SK-N-SH treated with all-trans-retinoic acid at 6 μM for 48 hours (cell line): ENCODE results near the gene KRT76.

Source experiments
- ATAC-seq: fragments of 200-7000 bp; cut with Tn5 transposase; 3 replicates; pipeline ENCODE4 v1.9.1; 2020; ENCODE audit warnings: mild to moderate bottlenecking, moderate library complexity
- ARNTL ChIP-seq: fragments of 450-650 bp; formaldehyde crosslinking; IDR thresholded peaks from 2 replicates; pipeline ENCODE4 v1.5.0; 2020; ENCODE audit warnings: low read depth, mild to moderate bottlenecking, moderate library complexity, borderline replicate concordance
- BACH2 ChIP-seq: fragments of 250-450 bp; sonication (Bioruptor Pico); IDR thresholded peaks from 2 replicates; pipeline ENCODE4 v1.9.0; 2021; ENCODE audit warnings: mild to moderate bottlenecking, borderline replicate concordance
- CSDC2 ChIP-seq: fragments of 250-450 bp; sonication (Bioruptor Pico); IDR thresholded peaks from 2 replicates; pipeline ENCODE4 v1.5.0; 2020; ENCODE audit warnings: mild to moderate bottlenecking, moderate library complexity
- ESRRG ChIP-seq: fragments of 250-450 bp; sonication (Bioruptor Pico); IDR thresholded peaks from 2 replicates; pipeline ENCODE4 v1.6.1; 2021; ENCODE audit warnings: mild to moderate bottlenecking
- ISL1 ChIP-seq: fragments of 250-450 bp; sonication (Bioruptor Pico); IDR thresholded peaks from 2 replicates; pipeline ENCODE4 v2.1.2; 2022; ENCODE audit warnings: mild to moderate bottlenecking, moderate library complexity
- OSR1 ChIP-seq: fragments of 250-450 bp; sonication (Bioruptor Pico); IDR thresholded peaks from 2 replicates; pipeline ENCODE4 v1.8.0; 2022; ENCODE audit warnings: moderate library complexity, mild to moderate bottlenecking, inconsistent platforms
- PPARA ChIP-seq: fragments of 250-450 bp; sonication (Bioruptor Pico); IDR thresholded peaks from 2 replicates; pipeline ENCODE4 v1.5.0; 2020; ENCODE audit warnings: mild to moderate bottlenecking, borderline replicate concordance
- RARB ChIP-seq: fragments of 250-450 bp; sonication (Bioruptor Pico); IDR thresholded peaks from 2 replicates; pipeline ENCODE4 v1.8.0; 2021; ENCODE audit warnings: mild to moderate bottlenecking, moderate library complexity
- SNAI2 ChIP-seq: fragments of 250-450 bp; sonication (Bioruptor Pico); IDR thresholded peaks from 2 replicates; pipeline ENCODE4 v1.5.0; 2020; ENCODE audit warnings: mild to moderate bottlenecking, moderate library complexity
- ZC3H10 ChIP-seq: fragments of 250-450 bp; sonication (Bioruptor Pico); IDR thresholded peaks from 2 replicates; pipeline ENCODE4 v1.5.1; 2021; ENCODE audit warnings: mild to moderate bottlenecking, moderate library complexity
- ZFP3 ChIP-seq: fragments of 250-450 bp; sonication (Bioruptor Pico); IDR thresholded peaks from 2 replicates; pipeline ENCODE4 v1.5.0; 2020; ENCODE audit warnings: mild to moderate bottlenecking, moderate library complexity
- ZFP30 ChIP-seq: fragments of 450-650 bp; formaldehyde crosslinking; IDR thresholded peaks from 2 replicates; pipeline ENCODE4 v1.5.0; 2022; ENCODE audit warnings: mild to moderate bottlenecking, moderate library complexity
- ZNF565 ChIP-seq: fragments of 450-650 bp; formaldehyde crosslinking; conservative IDR thresholded peaks from 2 replicates; pipeline ENCODE4 v1.5.0; 2020; ENCODE audit warnings: low read depth, mild to moderate bottlenecking, moderate library complexity
- ZNF70 ChIP-seq: fragments of 450-650 bp; formaldehyde crosslinking; IDR thresholded peaks from 2 replicates; pipeline ENCODE4 v1.5.0; 2020; ENCODE audit warnings: mild to moderate bottlenecking, moderate library complexity
- ZNF8 ChIP-seq: fragments of 450-650 bp; formaldehyde crosslinking; IDR thresholded peaks from 2 replicates; pipeline ENCODE4 v1.5.0; 2020; ENCODE audit warnings: mild to moderate bottlenecking, moderate library complexity
- TF ChIP-seq, protein P1 (sequence below): fragments of 250-450 bp; sonication (Bioruptor Pico); IDR thresholded peaks from 2 replicates; pipeline ENCODE4 v1.5.1; 2020; ENCODE audit warnings: low read depth, mild to moderate bottlenecking, moderate library complexity
- TF ChIP-seq, protein P2 (sequence below): fragments of 250-450 bp; sonication (Bioruptor Pico); IDR thresholded peaks from 2 replicates; pipeline ENCODE4 v1.8.0; 2020; ENCODE audit warnings: mild to moderate bottlenecking, moderate library complexity, borderline replicate concordance
- TF ChIP-seq, protein P3 (sequence below): fragments of 250-450 bp; sonication (Bioruptor Pico); IDR thresholded peaks from 2 replicates; pipeline ENCODE4 v1.8.0; 2021; ENCODE audit warnings: low read depth, mild to moderate bottlenecking, moderate library complexity, borderline replicate concordance
- TF ChIP-seq, protein P4 (sequence below): fragments of 250-450 bp; sonication (Bioruptor Pico); IDR thresholded peaks from 2 replicates; pipeline ENCODE4 v1.5.0; 2020; ENCODE audit warnings: mild to moderate bottlenecking, moderate library complexity
- TF ChIP-seq, protein P5 (sequence below): fragments of 250-450 bp; sonication (Bioruptor Pico); IDR thresholded peaks from 2 replicates; pipeline ENCODE4 v1.5.1; 2021; ENCODE audit warnings: mild to moderate bottlenecking, moderate library complexity

KRT76 gene

DNA sequence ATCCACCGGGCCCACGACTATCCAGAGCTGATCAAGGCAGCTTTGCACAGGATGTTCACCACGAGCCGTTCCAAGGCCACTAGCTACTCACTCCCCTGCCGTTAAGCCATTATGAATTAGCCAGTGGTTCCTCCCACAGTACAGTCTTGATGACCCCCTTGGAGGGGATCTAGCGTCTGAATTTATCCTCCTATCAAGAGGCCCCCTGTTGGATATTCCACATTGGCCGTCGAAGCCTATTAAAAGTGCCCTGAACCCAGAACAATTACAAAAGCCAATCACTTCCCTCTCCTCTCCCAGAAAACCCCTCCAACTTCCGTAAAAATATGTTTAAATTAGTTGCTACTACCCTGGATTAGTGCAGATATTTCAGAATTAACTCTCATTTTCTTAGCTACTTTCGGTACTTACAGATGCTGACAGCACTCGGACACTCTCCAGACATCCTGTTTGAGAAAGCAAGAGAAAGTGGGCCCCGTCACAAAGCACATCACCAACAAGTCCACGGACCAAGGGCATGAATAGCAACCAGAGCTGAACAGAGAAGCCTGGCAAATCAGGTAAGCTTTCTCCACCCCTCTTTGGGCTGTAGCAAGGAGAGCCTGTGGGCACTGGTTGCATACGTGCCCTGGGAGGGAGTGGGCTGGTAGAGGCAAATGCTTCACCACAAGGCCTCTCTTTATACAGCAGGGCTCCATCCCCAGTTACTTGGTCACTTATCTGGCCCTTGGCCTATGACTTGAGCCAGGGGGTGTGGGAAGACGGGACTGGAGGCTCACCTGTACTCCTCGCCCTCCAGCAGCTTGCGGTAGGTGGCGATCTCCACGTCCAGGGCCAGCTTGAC lies 13.5 kb upstream of the KRT76 start:
- no peak for ATAC-seq
- TF ChIP-seq RARB (CRISPR knock-in tag) (no peak), ZNF565 (no peak), ZC3H10 (CRISPR knock-in tag) (no peak), ZFP30 (no peak), ZFP3 (CRISPR knock-in tag) (no peak), SNAI2 (no peak), ISL1 (CRISPR knock-in tag) (no peak), CSDC2 (CRISPR knock-in tag) (no peak), PPARA (CRISPR knock-in tag) (no peak), ESRRG (no peak), ZNF70 (CRISPR knock-in tag) (no peak), BACH2 (CRISPR knock-in tag) (no peak), OSR1 (CRISPR knock-in tag) (no peak)
- TF ChIP-seq, protein P1, sequence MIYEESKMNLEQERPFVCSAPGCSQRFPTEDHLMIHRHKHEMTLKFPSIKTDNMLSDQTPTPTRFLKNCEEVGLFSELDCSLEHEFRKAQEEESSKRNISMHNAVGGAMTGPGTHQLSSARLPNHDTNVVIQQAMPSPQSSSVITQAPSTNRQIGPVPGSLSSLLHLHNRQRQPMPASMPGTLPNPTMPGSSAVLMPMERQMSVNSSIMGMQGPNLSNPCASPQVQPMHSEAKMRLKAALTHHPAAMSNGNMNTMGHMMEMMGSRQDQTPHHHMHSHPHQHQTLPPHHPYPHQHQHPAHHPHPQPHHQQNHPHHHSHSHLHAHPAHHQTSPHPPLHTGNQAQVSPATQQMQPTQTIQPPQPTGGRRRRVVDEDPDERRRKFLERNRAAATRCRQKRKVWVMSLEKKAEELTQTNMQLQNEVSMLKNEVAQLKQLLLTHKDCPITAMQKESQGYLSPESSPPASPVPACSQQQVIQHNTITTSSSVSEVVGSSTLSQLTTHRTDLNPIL = no peak
- TF ChIP-seq, protein P2, sequence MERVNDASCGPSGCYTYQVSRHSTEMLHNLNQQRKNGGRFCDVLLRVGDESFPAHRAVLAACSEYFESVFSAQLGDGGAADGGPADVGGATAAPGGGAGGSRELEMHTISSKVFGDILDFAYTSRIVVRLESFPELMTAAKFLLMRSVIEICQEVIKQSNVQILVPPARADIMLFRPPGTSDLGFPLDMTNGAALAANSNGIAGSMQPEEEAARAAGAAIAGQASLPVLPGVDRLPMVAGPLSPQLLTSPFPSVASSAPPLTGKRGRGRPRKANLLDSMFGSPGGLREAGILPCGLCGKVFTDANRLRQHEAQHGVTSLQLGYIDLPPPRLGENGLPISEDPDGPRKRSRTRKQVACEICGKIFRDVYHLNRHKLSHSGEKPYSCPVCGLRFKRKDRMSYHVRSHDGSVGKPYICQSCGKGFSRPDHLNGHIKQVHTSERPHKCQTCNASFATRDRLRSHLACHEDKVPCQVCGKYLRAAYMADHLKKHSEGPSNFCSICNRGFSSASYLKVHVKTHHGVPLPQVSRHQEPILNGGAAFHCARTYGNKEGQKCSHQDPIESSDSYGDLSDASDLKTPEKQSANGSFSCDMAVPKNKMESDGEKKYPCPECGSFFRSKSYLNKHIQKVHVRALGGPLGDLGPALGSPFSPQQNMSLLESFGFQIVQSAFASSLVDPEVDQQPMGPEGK (CRISPR knock-in tag) = no peak
- TF ChIP-seq, protein P3, sequence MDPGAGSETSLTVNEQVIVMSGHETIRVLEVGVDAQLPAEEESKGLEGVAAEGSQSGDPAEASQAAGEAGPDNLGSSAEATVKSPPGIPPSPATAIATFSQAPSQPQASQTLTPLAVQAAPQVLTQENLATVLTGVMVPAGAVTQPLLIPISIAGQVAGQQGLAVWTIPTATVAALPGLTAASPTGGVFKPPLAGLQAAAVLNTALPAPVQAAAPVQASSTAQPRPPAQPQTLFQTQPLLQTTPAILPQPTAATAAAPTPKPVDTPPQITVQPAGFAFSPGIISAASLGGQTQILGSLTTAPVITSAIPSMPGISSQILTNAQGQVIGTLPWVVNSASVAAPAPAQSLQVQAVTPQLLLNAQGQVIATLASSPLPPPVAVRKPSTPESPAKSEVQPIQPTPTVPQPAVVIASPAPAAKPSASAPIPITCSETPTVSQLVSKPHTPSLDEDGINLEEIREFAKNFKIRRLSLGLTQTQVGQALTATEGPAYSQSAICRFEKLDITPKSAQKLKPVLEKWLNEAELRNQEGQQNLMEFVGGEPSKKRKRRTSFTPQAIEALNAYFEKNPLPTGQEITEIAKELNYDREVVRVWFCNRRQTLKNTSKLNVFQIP (CRISPR knock-in tag) = no peak
- TF ChIP-seq, protein P4, sequence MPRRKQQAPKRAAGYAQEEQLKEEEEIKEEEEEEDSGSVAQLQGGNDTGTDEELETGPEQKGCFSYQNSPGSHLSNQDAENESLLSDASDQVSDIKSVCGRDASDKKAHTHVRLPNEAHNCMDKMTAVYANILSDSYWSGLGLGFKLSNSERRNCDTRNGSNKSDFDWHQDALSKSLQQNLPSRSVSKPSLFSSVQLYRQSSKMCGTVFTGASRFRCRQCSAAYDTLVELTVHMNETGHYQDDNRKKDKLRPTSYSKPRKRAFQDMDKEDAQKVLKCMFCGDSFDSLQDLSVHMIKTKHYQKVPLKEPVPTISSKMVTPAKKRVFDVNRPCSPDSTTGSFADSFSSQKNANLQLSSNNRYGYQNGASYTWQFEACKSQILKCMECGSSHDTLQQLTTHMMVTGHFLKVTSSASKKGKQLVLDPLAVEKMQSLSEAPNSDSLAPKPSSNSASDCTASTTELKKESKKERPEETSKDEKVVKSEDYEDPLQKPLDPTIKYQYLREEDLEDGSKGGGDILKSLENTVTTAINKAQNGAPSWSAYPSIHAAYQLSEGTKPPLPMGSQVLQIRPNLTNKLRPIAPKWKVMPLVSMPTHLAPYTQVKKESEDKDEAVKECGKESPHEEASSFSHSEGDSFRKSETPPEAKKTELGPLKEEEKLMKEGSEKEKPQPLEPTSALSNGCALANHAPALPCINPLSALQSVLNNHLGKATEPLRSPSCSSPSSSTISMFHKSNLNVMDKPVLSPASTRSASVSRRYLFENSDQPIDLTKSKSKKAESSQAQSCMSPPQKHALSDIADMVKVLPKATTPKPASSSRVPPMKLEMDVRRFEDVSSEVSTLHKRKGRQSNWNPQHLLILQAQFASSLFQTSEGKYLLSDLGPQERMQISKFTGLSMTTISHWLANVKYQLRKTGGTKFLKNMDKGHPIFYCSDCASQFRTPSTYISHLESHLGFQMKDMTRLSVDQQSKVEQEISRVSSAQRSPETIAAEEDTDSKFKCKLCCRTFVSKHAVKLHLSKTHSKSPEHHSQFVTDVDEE (CRISPR knock-in tag) = no peak

DNA sequence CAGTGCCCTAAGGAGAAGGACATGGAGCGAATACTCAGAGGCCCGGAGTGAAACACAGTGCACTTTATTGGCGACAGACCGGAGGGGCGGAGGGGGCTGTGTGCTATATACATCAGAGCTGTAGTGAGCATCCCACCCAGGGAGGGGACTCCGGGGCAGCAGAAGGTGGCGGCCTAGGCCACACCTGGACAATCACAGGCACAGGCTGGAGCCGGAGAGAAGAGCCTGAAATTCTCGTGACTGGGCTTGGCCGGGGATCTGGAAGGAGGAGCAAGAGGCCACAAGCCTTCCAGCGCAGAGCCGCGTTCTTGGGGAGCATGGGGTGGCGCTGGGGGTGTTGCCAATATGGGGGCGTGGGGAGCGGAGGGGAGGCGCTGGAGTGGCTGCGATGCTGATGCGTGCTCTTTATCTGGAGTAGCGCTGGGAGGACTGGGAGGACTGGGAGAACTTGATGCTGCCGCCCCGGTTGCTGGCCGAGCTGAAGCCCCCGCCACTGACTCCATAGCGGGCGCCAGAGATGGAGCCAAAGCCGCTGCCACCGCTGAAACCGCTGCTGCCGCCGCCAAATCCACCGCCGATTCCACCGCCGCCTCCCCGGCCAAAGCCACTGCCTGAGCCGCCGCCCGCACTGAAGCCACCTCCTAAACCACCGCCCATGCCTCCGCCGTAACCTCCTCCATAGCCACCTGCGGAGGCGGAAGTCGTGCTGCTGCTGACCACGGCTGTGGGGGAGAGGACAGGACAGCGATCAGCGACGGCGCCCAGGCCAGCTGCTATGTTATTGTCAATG lies 12.7 kb upstream of the KRT76 start:
- TF ChIP-seq ESRRG (no peak), ARNTL (CRISPR knock-in tag) (no peak), ISL1 (CRISPR knock-in tag) (no peak), ZNF8 (CRISPR knock-in tag) (no peak), BACH2 (CRISPR knock-in tag) (no peak), ZC3H10 (CRISPR knock-in tag) (no peak), ZNF565 (no peak), ZNF70 (CRISPR knock-in tag) (no peak), OSR1 (CRISPR knock-in tag) (no peak)
- TF ChIP-seq, protein P4 (CRISPR knock-in tag) = no peak
- TF ChIP-seq, protein P3 (CRISPR knock-in tag) = no peak
- TF ChIP-seq, protein P5, sequence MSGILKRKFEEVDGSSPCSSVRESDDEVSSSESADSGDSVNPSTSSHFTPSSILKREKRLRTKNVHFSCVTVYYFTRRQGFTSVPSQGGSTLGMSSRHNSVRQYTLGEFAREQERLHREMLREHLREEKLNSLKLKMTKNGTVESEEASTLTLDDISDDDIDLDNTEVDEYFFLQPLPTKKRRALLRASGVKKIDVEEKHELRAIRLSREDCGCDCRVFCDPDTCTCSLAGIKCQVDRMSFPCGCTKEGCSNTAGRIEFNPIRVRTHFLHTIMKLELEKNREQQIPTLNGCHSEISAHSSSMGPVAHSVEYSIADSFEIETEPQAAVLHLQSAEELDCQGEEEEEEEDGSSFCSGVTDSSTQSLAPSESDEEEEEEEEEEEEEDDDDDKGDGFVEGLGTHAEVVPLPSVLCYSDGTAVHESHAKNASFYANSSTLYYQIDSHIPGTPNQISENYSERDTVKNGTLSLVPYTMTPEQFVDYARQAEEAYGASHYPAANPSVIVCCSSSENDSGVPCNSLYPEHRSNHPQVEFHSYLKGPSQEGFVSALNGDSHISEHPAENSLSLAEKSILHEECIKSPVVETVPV (CRISPR knock-in tag) = no peak
- TF ChIP-seq, protein P1 = no peak
- ATAC-seq = no peak
